ENCODE results near the gene SARDH. TPM values are rescaled to one million over a fixed set of nuclear protein-coding genes. Genes with fewer than 3 reads are reported as not detected.

The SARDH gene
- total RNA-seq, 1 donor from 2014 or later: 1.8 TPM

- Histone ChIP-seq H3K27me3 (ENCODE audit: control insufficient read depth, insufficient read depth, low read length) (no peaks in the 10 kb centered on the region), H3K36me3 (ENCODE audit: control insufficient read depth, insufficient read depth, low read length) (no peaks in the 10 kb centered on the region), H3K4me3 (ENCODE audit: low read depth, low read length) (no peak overlapping the region)
- no peak for DNase-seq (ENCODE audit: low read depth)
- no peak for TF ChIP-seq CTCF (IDR thresholded peaks at IDR 0.05; ENCODE audit: insufficient read depth, low read length, poor library complexity, severe bottlenecking)
Measured at GRCh38 chr9:133780404-133780945, 42.3 kb upstream of the SARDH start.

- Histone ChIP-seq H3K36me3 (ENCODE audit: control insufficient read depth, insufficient read depth, low read length) (no peaks in the 10 kb centered on the region), H3K27me3 (ENCODE audit: control insufficient read depth, insufficient read depth, low read length) (no peaks in the 10 kb centered on the region), H3K4me3 (ENCODE audit: low read depth, low read length) (no peak overlapping the region)
- no peak for DNase-seq (ENCODE audit: low read depth)
- TF ChIP-seq CTCF (IDR thresholded peaks at IDR 0.05; ENCODE audit: insufficient read depth, low read length, poor library complexity, severe bottlenecking): no peak
Measured at GRCh38 chr9:133779516-133780403, 41.6 kb upstream of the SARDH start.

GRCh38 chr9:133779081-133779480 is 40.9 kb upstream of the SARDH start:
- Histone ChIP-seq H3K4me3 (ENCODE audit: low read depth, low read length) (no peak overlapping the region), H3K36me3 (ENCODE audit: control insufficient read depth, insufficient read depth, low read length) (no peaks in the 10 kb centered on the region), H3K27me3 (ENCODE audit: control insufficient read depth, insufficient read depth, low read length) (no peaks in the 10 kb centered on the region)
- no peak for DNase-seq (ENCODE audit: low read depth)
- no peak for TF ChIP-seq CTCF (IDR thresholded peaks at IDR 0.05; ENCODE audit: insufficient read depth, low read length, poor library complexity, severe bottlenecking)

- Histone ChIP-seq H3K27me3 (ENCODE audit: control insufficient read depth, insufficient read depth, low read length) (no peaks in the 10 kb centered on the region), H3K4me3 (ENCODE audit: low read depth, low read length) (no peak overlapping the region), H3K36me3 (ENCODE audit: control insufficient read depth, insufficient read depth, low read length) (no peaks in the 10 kb centered on the region)
- DNase-seq (ENCODE audit: low read depth): no peak
- no peak for TF ChIP-seq CTCF (IDR thresholded peaks at IDR 0.05; ENCODE audit: insufficient read depth, low read length, poor library complexity, severe bottlenecking)
Measured at GRCh38 chr9:133778336-133779013, 40.3 kb upstream of the SARDH start.

GRCh38 chr9:133777871-133778270 is 39.7 kb upstream of the SARDH start:
- no peak for DNase-seq (ENCODE audit: low read depth)
- no peak overlapping the region for H3K4me3 ChIP-seq (ENCODE audit: low read depth, low read length)
- TF ChIP-seq CTCF (IDR thresholded peaks at IDR 0.05; ENCODE audit: insufficient read depth, low read length, poor library complexity, severe bottlenecking): no peak
- H3K27me3 ChIP-seq (ENCODE audit: control insufficient read depth, insufficient read depth, low read length): no peaks in the 10 kb centered on the region
- H3K36me3 ChIP-seq (ENCODE audit: control insufficient read depth, insufficient read depth, low read length): no peaks in the 10 kb centered on the region

Measured in kidney epithelial cell (primary cell).